Measurements from ENCODE around the gene DPY19L2. TPM values are rescaled to one million over a fixed set of nuclear protein-coding genes. Genes with fewer than 3 reads are reported as not detected.

Gene DPY19L2
- total and polyA plus RNA-seq, 2 of the 4 experiments (the other 2 are of a cell fraction) = 0.90 to 1.6 TPM

Other genes starting within 250 kb of the DPY19L2 start
- 9.0 and 9.7 TPM in 2 replicates for gene RXYLT1, start 111.4 kb upstream of the DPY19L2 start, total RNA-seq (2012; rRNA removed)
- gene RXYLT1, start 111.4 kb upstream of the DPY19L2 start, polyA plus RNA-seq (2012; rRNA removed) = 8.8 and 9.5 TPM in 2 replicates
- 10.0 and 14.4 TPM in 2 replicates for gene SRGAP1, start 176.2 kb upstream of the DPY19L2 start, total RNA-seq (2012; rRNA removed)
- gene SRGAP1, start 176.2 kb upstream of the DPY19L2 start, polyA plus RNA-seq (2012; rRNA removed) = 10.2 and 11.0 TPM in 2 replicates